HEK293 (cell line): Measurements from ENCODE around the gene MYO15B.
A peak's percentile ranks its signal among the peaks of the same experiment; 100 is the strongest.

Experiments used
- CTCF ChIA-PET: fragments of 350-600 bp; formaldehyde crosslinking; extraction: SDS; loops from one replicate; lab custom pipeline; 2021; ENCODE audit warnings: antibody characterized with exemption; lab: Yijun Ruan, JAX
- POLR2A ChIA-PET: fragments of 300-600 bp; formaldehyde crosslinking; extraction: SDS; loops from one replicate; lab custom pipeline; 2020; ENCODE audit warnings: antibody characterized with exemption, inconsistent platforms; lab: Yijun Ruan, JAX
- H3K27ac ChIP-seq: fragments of 200-500 bp; sonication (Bioruptor generic); 2 replicates; pipeline ENCODE4 v1.5.1; 2014; ENCODE audit warnings: low read depth, low read length, control low read depth, inconsistent platforms; ENCODE audit errors: extremely low read depth
- H3K36me3 ChIP-seq, 2 experiments: fragments of 200-500 bp in 1 of 2; sonication (Bioruptor generic) in 1 of 2; 1 replicate in 1 of 2; 2 replicates in 1 of 2; pipeline ENCODE4 v1.5.1; 2014 to 2017; ENCODE audit warnings: inconsistent platforms in 2 of 2, low read length in 2 of 2; ENCODE audit not compliant: control insufficient read depth in 2 of 2, insufficient read depth in 1 of 2
- H3K4me1 ChIP-seq: fragments of 200-500 bp; sonication (Bioruptor generic); 2 replicates; pipeline ENCODE4 v1.5.1; 2014; ENCODE audit warnings: mild to moderate bottlenecking, low read length, inconsistent platforms; ENCODE audit not compliant: control insufficient read depth, insufficient read depth
- H3K4me3 ChIP-seq: 2 replicates; pipeline ENCODE4 v1.5.1; 2011; ENCODE audit warnings: low read depth, mild to moderate bottlenecking, control low read depth, low read length, moderate library complexity
- H3K9me3 ChIP-seq: fragments of 200-500 bp; sonication (Bioruptor generic); 2 replicates; pipeline ENCODE4 v1.5.1; 2014; ENCODE audit warnings: low read depth, low read length, inconsistent platforms; ENCODE audit not compliant: control insufficient read depth, insufficient read depth
- CTCF ChIP-seq: fragments of 450-650 bp; formaldehyde crosslinking; IDR thresholded peaks from 2 replicates; pipeline ENCODE4 v1.5.1; 2016; ENCODE audit warnings: missing biosample characterization, missing genetic modification characterization
- ELK4 ChIP-seq: IDR thresholded peaks from 2 replicates; pipeline ENCODE4 v1.6.1; 2011; ENCODE audit warnings: mild to moderate bottlenecking, low read depth, low read length, borderline replicate concordance
- GLIS2 ChIP-seq: fragments of 450-650 bp; formaldehyde crosslinking; IDR thresholded peaks from 2 replicates; pipeline ENCODE4 v1.5.1; 2016; ENCODE audit warnings: missing biosample characterization, missing genetic modification characterization
- SCRT2 ChIP-seq: fragments of 450-650 bp; formaldehyde crosslinking; IDR thresholded peaks from 2 replicates; pipeline ENCODE4 v1.5.1; 2016; ENCODE audit warnings: missing biosample characterization, missing genetic modification characterization
- TCF7L2 ChIP-seq: IDR thresholded peaks from 2 replicates; pipeline ENCODE4 v1.6.1; 2011; ENCODE audit warnings: low read depth, mild to moderate bottlenecking, inconsistent platforms, low read length, moderate library complexity, borderline replicate concordance
- ZBTB48 ChIP-seq: fragments of 450-650 bp; formaldehyde crosslinking; IDR thresholded peaks from 2 replicates; pipeline ENCODE4 v1.5.1; 2016; ENCODE audit warnings: missing biosample characterization, missing genetic modification characterization
- ZBTB8A ChIP-seq: fragments of 450-650 bp; formaldehyde crosslinking; IDR thresholded peaks from 2 replicates; pipeline ENCODE4 v1.5.1; 2016; ENCODE audit warnings: missing biosample characterization, missing genetic modification characterization
- ZNF146 ChIP-seq: fragments of 450-650 bp; formaldehyde crosslinking; IDR thresholded peaks from 2 replicates; pipeline ENCODE4 v1.5.1; 2016; ENCODE audit warnings: missing biosample characterization, missing genetic modification characterization
- ZNF175 ChIP-seq: fragments of 450-650 bp; formaldehyde crosslinking; IDR thresholded peaks from 2 replicates; pipeline ENCODE4 v1.5.1; 2016; ENCODE audit warnings: missing biosample characterization, missing genetic modification characterization
- ZNF19 ChIP-seq: fragments of 450-650 bp; formaldehyde crosslinking; IDR thresholded peaks from 2 replicates; pipeline ENCODE4; 2016; ENCODE audit warnings: missing biosample characterization, missing genetic modification characterization, low read depth
- ZNF223 ChIP-seq: fragments of 450-650 bp; formaldehyde crosslinking; IDR thresholded peaks from 2 replicates; pipeline ENCODE4 v1.5.1; 2016; ENCODE audit warnings: missing biosample characterization, missing genetic modification characterization
- ZNF404 ChIP-seq: fragments of 450-650 bp; formaldehyde crosslinking; IDR thresholded peaks from 2 replicates; pipeline ENCODE4 v1.5.1; 2017; ENCODE audit warnings: missing biosample characterization, missing genetic modification characterization
- ZNF416 ChIP-seq: fragments of 450-650 bp; formaldehyde crosslinking; IDR thresholded peaks from 2 replicates; pipeline ENCODE4 v1.5.1; 2016; ENCODE audit warnings: missing biosample characterization, missing genetic modification characterization
- ZNF433 ChIP-seq: fragments of 450-650 bp; formaldehyde crosslinking; IDR thresholded peaks from 2 replicates; pipeline ENCODE4 v1.5.1; 2016; ENCODE audit warnings: missing biosample characterization, missing genetic modification characterization, low read depth
- ZNF48 ChIP-seq: fragments of 450-650 bp; formaldehyde crosslinking; IDR thresholded peaks from 2 replicates; pipeline ENCODE4 v1.5.1; 2016; ENCODE audit warnings: missing biosample characterization, missing genetic modification characterization
- ZNF623 ChIP-seq: fragments of 450-650 bp; formaldehyde crosslinking; IDR thresholded peaks from 2 replicates; pipeline ENCODE4 v1.5.1; 2016; ENCODE audit warnings: missing biosample characterization, missing genetic modification characterization
- ZNF670 ChIP-seq: fragments of 450-650 bp; formaldehyde crosslinking; IDR thresholded peaks from 2 replicates; pipeline ENCODE4 v1.5.1; 2016; ENCODE audit warnings: missing biosample characterization, missing genetic modification characterization, low read depth
- ZNF791 ChIP-seq: fragments of 450-650 bp; formaldehyde crosslinking; IDR thresholded peaks from 2 replicates; pipeline ENCODE4 v1.5.1; 2016; ENCODE audit warnings: missing biosample characterization, missing genetic modification characterization
- ZSCAN23 ChIP-seq: fragments of 450-650 bp; formaldehyde crosslinking; IDR thresholded peaks from 2 replicates; pipeline ENCODE4 v1.5.1; 2016; ENCODE audit warnings: missing biosample characterization, missing genetic modification characterization
- TF ChIP-seq, protein P1 (sequence below): fragments of 450-650 bp; formaldehyde crosslinking; IDR thresholded peaks from 2 replicates; pipeline ENCODE4 v1.5.1; 2016; ENCODE audit warnings: missing biosample characterization, missing genetic modification characterization, borderline replicate concordance
- TF ChIP-seq, protein P2 (sequence below): fragments of 450-650 bp; formaldehyde crosslinking; IDR thresholded peaks from 2 replicates; pipeline ENCODE4 v1.5.1; 2017; ENCODE audit warnings: missing biosample characterization, missing genetic modification characterization

Gene MYO15B

GRCh38 chr17:75619506-75620431 is 32.2 kb downstream of the MYO15B start:
- POLR2A ChIA-PET = no interaction called here
- no peaks in the 10 kb centered on the region for H3K36me3 ChIP-seq
- no peaks in the 10 kb centered on the region for H3K4me1 ChIP-seq
- H3K4me3 ChIP-seq = no peak overlapping the region
- no peak overlapping the region for H3K27ac ChIP-seq
- TF ChIP-seq GLIS2 (tag by site-specific recombination) (0 out of 2 replicates have a peak, but pooled peaks have one; percentile 17), ZNF670 (tag by site-specific recombination) (no peak), ZNF223 (tag by site-specific recombination) (peak; percentile 75; the same call in 1 of the 2 replicates), CTCF (tag by site-specific recombination) (peak; percentile 92)
- H3K9me3 ChIP-seq = no peaks in the 10 kb centered on the region
- CTCF ChIA-PET = interaction anchor here (0.6 to 3.7 kb wide), 18 partner anchors 8 to 488 kb away, joined by 3 to 38 read pairs (median 4); partner anchors contain the start of genes NT5C and SMIM5

GRCh38 chr17:75621489-75621888 is 33.9 kb downstream of the MYO15B start:
- H3K9me3 ChIP-seq = no peaks in the 10 kb centered on the region
- TF ChIP-seq ZNF623 (tag by site-specific recombination) = no peak
- TF ChIP-seq ZNF404 = no peak
- TF ChIP-seq ZBTB48 = no peak
- TF ChIP-seq, protein P1, sequence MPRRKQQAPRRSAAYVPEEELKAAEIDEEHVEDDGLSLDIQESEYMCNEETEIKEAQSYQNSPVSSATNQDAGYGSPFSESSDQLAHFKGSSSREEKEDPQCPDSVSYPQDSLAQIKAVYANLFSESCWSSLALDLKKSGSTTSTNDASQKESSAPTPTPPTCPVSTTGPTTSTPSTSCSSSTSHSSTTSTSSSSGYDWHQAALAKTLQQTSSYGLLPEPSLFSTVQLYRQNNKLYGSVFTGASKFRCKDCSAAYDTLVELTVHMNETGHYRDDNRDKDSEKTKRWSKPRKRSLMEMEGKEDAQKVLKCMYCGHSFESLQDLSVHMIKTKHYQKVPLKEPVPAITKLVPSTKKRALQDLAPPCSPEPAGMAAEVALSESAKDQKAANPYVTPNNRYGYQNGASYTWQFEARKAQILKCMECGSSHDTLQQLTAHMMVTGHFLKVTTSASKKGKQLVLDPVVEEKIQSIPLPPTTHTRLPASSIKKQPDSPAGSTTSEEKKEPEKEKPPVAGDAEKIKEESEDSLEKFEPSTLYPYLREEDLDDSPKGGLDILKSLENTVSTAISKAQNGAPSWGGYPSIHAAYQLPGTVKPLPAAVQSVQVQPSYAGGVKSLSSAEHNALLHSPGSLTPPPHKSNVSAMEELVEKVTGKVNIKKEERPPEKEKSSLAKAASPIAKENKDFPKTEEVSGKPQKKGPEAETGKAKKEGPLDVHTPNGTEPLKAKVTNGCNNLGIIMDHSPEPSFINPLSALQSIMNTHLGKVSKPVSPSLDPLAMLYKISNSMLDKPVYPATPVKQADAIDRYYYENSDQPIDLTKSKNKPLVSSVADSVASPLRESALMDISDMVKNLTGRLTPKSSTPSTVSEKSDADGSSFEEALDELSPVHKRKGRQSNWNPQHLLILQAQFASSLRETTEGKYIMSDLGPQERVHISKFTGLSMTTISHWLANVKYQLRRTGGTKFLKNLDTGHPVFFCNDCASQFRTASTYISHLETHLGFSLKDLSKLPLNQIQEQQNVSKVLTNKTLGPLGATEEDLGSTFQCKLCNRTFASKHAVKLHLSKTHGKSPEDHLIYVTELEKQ (tag by site-specific recombination) = no peak
- TF ChIP-seq ZNF146 = no peak
- TF ChIP-seq ZNF48 (tag by site-specific recombination) = no peak
- no peak for TF ChIP-seq ZNF433
- no peak for TF ChIP-seq SCRT2 (tag by site-specific recombination)
- no peak for TF ChIP-seq ZNF416 (tag by site-specific recombination)
- TF ChIP-seq ZBTB8A = no peak
- TF ChIP-seq ZNF19 (tag by site-specific recombination) = no peak
- no peak for TF ChIP-seq ZNF175 (tag by site-specific recombination)
- TF ChIP-seq ZSCAN23 (tag by site-specific recombination) = no peak
- TF ChIP-seq, protein P2, sequence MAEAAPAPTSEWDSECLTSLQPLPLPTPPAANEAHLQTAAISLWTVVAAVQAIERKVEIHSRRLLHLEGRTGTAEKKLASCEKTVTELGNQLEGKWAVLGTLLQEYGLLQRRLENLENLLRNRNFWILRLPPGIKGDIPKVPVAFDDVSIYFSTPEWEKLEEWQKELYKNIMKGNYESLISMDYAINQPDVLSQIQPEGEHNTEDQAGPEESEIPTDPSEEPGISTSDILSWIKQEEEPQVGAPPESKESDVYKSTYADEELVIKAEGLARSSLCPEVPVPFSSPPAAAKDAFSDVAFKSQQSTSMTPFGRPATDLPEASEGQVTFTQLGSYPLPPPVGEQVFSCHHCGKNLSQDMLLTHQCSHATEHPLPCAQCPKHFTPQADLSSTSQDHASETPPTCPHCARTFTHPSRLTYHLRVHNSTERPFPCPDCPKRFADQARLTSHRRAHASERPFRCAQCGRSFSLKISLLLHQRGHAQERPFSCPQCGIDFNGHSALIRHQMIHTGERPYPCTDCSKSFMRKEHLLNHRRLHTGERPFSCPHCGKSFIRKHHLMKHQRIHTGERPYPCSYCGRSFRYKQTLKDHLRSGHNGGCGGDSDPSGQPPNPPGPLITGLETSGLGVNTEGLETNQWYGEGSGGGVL (tag by site-specific recombination) = no peak
- no peak for TF ChIP-seq TCF7L2
- TF ChIP-seq ZNF791 (tag by site-specific recombination) = no peak
- TF ChIP-seq ELK4 = no peak
- H3K36me3 ChIP-seq = peaks cover 0 to 6% of the 10 kb centered on the region in 2 experiments; a peak in 1 of 3 replicates
- ChIA-PET POLR2A (interaction anchor here (0.8 to 1.9 kb wide), 2 partner anchors 12 to 159 kb away, joined by 3 to 5 read pairs; partner anchors contain the start of gene SMIM5), CTCF (interaction anchor here (1.0 to 3.7 kb wide), 5 partner anchors 12 to 127 kb away, joined by 3 to 38 read pairs (median 7); partner anchors contain the start of gene SMIM5)
- no peaks in the 10 kb centered on the region for H3K4me1 ChIP-seq
- H3K4me3 ChIP-seq = no peak overlapping the region
- H3K27ac ChIP-seq = no peak overlapping the region
